ENCODE data around the gene ENTPD6.

The ENTPD6 gene

DNA sequence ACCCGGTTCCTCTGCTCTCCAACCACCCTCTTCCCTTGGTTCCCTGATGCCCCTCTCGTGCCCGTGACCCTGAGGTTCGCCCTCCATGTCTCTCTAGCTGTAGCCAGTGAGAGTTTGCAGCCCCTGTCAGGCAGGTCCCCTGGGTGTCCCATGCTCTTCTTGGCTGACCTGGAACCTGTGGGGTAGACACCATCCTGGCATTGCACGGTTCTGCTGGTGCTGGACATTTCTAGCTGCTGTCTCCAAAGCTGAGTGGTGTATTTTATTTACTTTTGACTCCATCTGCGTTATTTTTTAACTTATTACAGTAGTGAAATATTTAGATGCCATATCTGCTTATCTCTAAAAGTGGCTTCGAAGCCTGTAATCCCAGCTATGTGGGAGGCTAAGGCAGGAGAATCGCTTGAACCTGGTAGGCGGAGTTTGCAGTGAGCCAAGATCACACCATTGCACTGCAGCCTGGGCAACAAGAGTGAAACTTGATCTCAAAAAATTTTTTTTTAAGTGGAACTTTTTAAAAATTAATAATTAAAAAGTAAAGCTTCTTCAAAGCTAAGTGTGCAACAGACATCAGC lies 12.5 kb downstream of the ENTPD6 start:
- DNase-seq = no peak

GRCh38 chr20:25209400-25209799 lies 13.9 kb downstream of the ENTPD6 start:
- DNase-seq = no peak

- DNase-seq = no peak
Observed at GRCh38 chr20:25209911-25210310, 14.4 kb downstream of the ENTPD6 start.

- DNase-seq = no peak
Observed at GRCh38 chr20:25211273-25211672, 15.8 kb downstream of the ENTPD6 start.

DNA sequence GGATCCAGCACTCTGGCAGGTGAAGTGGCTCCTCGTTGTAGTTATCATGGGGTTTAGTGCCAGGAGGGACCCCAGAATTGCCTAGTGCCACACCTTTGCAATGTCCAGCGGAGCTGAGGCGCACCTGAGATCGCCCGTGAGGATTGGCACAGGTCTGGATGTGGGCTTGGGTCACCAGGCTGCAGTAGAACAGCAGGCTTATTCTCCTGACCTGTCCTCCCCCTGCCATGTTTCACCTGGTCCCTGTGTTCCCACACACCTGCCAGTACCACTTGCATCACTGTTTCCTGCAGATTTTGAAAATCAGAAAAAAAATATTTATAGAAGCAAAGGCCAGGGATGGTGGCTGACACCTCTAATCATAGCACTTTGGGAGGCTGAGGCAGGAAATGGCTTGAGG lies 16.7 kb downstream of the ENTPD6 start:
- no peak for DNase-seq

GRCh38 chr20:25213566-25214425 lies 18.3 kb downstream of the ENTPD6 start:
- DNase-seq = no peak

- no peak for DNase-seq
Observed at GRCh38 chr20:25214426-25214790, 18.9 kb downstream of the ENTPD6 start.

GRCh38 chr20:25214819-25215218 lies 19.3 kb downstream of the ENTPD6 start:
- no peak for DNase-seq

- no peak for DNase-seq
Observed at GRCh38 chr20:25215521-25215920, 20.0 kb downstream of the ENTPD6 start.

DNA sequence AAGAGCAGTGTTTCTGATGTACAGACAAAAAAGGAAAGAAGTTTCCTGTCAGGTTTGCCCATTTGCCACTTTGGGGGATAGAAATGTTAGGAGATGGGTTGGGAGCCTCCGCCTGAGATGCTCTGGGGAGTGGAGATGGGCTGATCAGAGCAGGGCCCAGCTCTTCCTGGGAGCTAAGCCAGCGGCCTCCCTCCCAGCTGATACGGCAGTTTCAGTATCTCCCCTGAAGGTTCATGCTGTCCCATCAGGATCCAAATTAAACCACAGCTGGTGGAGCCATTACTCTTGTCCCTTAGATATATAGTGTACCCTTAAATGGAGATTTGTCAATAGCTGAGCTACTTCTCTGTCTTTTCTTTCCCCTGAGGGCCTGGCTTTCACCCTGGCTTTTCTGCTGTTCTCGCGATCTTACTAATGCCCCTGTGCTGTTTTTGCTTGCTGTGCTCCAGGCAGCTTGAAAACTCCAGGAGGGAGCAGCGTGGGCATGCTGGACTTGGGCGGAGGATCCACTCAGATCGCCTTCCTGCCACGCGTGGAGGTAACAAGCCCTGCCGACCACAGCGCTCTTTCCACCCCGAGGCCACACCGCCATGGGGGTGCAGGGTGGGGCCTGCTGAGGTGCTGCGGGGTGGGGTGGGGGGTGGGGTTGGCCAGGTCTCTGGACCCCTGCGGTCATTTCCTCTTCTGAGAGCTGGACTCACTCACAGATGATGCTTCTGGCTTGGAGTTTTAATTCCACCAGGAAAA lies 20.9 kb downstream of the ENTPD6 start:
- no peak for DNase-seq

- DNase-seq = no peak
Observed at GRCh38 chr20:25217161-25218108, 21.9 kb downstream of the ENTPD6 start.

DNA sequence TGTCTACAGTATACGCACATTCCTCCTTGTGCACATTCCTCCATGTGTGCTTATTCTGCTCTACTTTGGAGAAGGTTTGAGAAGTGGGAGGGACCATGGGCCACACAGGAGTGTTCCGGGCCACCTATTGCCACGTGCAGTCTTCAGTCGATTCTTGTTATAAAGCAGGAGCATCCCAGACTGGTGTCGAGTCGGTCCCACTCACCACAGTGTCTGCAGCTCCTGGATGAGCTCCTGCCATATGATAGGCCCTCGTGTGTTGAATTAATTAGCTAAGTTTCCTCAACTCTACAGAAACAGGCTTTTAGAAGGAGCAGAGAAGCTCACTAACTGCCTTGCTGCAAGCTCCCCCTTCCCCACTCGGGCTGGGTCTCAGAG lies 22.6 kb downstream of the ENTPD6 start:
- DNase-seq = no peak

DNA sequence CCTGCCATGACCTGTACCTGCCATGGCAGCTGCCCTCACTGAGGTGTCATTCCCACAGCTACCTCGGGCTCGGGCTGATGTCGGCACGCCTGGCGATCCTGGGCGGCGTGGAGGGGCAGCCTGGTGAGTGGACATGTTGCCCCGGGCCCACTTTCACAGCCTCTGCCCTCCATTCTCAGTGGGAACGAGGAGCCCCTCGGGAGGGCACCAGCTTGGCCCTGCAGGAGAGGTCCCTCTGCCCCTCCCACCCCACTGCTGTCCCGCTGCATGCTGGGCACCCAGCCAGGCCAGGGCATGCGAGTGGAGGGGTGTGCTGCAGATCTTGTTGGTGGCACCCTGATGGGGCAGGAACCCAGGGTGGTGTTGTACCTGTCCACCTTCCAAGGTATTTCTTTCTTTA lies 23.0 kb downstream of the ENTPD6 start:
- no peak for DNase-seq

GRCh38 chr20:25219365-25219764 lies 23.9 kb downstream of the ENTPD6 start:
- no peak for DNase-seq

- DNase-seq = no peak
Observed at GRCh38 chr20:25220021-25220730, 24.7 kb downstream of the ENTPD6 start.

- peak in 3 of 51 donors; percentile 12 to 26 (median 13) for DNase-seq
Observed at GRCh38 chr20:25220810-25221591, 25.5 kb downstream of the ENTPD6 start.

GRCh38 chr20:25221592-25222460 lies 26.3 kb downstream of the ENTPD6 start:
- no peak for DNase-seq

DNA sequence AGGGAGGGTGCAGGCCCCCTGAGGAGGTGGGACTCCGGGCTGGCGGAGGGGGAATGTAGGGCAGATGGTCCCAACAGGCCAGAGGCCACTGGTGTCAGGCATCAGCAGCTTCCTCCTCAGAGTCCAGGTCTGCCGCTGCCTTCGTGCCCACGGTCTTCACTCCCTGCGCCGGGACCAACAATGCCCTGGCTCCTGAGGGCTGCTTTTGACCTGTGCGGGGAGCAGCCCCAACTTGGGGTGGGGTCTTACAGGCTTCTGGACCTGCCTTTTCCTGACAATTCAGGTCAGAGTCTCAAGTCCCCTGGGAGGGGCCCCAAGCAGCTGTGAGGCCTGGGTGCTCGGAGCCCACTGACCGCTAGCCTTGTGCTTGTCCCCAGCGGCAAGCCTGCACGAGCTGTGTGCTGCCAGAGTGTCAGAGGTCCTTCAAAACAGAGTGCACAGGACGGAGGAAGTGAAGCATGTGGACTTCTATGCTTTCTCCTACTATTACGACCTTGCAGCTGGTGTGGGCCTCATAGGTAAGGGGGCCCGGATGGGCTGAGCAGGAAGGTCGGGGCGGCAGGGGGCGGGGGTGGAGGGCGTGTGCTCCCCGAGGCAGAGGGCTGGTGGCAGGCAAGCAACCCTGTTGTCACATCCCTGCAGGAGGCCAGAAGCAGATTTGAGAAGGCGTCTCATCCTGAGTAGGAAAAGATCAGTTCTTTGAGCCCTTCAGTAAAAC lies 27.1 kb downstream of the ENTPD6 start:
- DNase-seq = no peak

Data from hypothalamus (tissue), 51 donors.